Measurements from ENCODE around the gene PTBP1.

PTBP1 gene

GRCh38 chr19:757811-758668 lies 39.2 kb upstream of the PTBP1 start:
- Histone ChIP-seq H3K9ac (ENCODE audit: low read depth, low read length) (no peak overlapping the region), H3K4me3 (ENCODE audit: low read depth, low read length) (no peak overlapping the region), H3K9me3 (ENCODE audit: control insufficient read depth, insufficient read depth, low read length) (no peaks in the 10 kb centered on the region), H3K27me3 (ENCODE audit: control insufficient read depth, insufficient read depth, low read length) (no peaks in the 10 kb centered on the region), H3K36me3 (ENCODE audit: control insufficient read depth, insufficient read depth, low read length) (no peaks in the 10 kb centered on the region), H3K4me1 (ENCODE audit: control insufficient read depth, insufficient read depth, low read length) (no peaks in the 10 kb centered on the region)

GRCh38 chr19:763181-763580 lies 34.1 kb upstream of the PTBP1 start:
- Histone ChIP-seq H3K4me3 (ENCODE audit: low read depth, low read length) (no peak overlapping the region), H3K27me3 (ENCODE audit: control insufficient read depth, insufficient read depth, low read length) (no peaks in the 10 kb centered on the region), H3K36me3 (ENCODE audit: control insufficient read depth, insufficient read depth, low read length) (no peaks in the 10 kb centered on the region), H3K4me1 (ENCODE audit: control insufficient read depth, insufficient read depth, low read length) (no peaks in the 10 kb centered on the region), H3K9me3 (ENCODE audit: control insufficient read depth, insufficient read depth, low read length) (no peaks in the 10 kb centered on the region), H3K9ac (ENCODE audit: low read depth, low read length) (no peak overlapping the region)

GRCh38 chr19:763869-764268 lies 33.4 kb upstream of the PTBP1 start:
- Histone ChIP-seq H3K36me3 (ENCODE audit: control insufficient read depth, insufficient read depth, low read length) (no peaks in the 10 kb centered on the region), H3K9me3 (ENCODE audit: control insufficient read depth, insufficient read depth, low read length) (no peaks in the 10 kb centered on the region), H3K27me3 (ENCODE audit: control insufficient read depth, insufficient read depth, low read length) (no peaks in the 10 kb centered on the region), H3K9ac (ENCODE audit: low read depth, low read length) (no peak overlapping the region), H3K4me1 (ENCODE audit: control insufficient read depth, insufficient read depth, low read length) (no peaks in the 10 kb centered on the region), H3K4me3 (ENCODE audit: low read depth, low read length) (no peak overlapping the region)

GRCh38 chr19:764301-764700 lies 33.0 kb upstream of the PTBP1 start:
- no peaks in the 10 kb centered on the region for H3K36me3 ChIP-seq (ENCODE audit: control insufficient read depth, insufficient read depth, low read length)
- no peaks in the 10 kb centered on the region for H3K9me3 ChIP-seq (ENCODE audit: control insufficient read depth, insufficient read depth, low read length)
- no peak overlapping the region for H3K4me3 ChIP-seq (ENCODE audit: low read depth, low read length)
- H3K9ac ChIP-seq (ENCODE audit: low read depth, low read length), result no peak overlapping the region
- no peaks in the 10 kb centered on the region for H3K27me3 ChIP-seq (ENCODE audit: control insufficient read depth, insufficient read depth, low read length)
- no peaks in the 10 kb centered on the region for H3K4me1 ChIP-seq (ENCODE audit: control insufficient read depth, insufficient read depth, low read length)

GRCh38 chr19:765179-765738 lies 32.0 kb upstream of the PTBP1 start:
- H3K9ac ChIP-seq (ENCODE audit: low read depth, low read length), result no peak overlapping the region
- H3K36me3 ChIP-seq (ENCODE audit: control insufficient read depth, insufficient read depth, low read length), result no peaks in the 10 kb centered on the region
- H3K4me1 ChIP-seq (ENCODE audit: control insufficient read depth, insufficient read depth, low read length), result no peaks in the 10 kb centered on the region
- no peak overlapping the region for H3K4me3 ChIP-seq (ENCODE audit: low read depth, low read length)
- no peaks in the 10 kb centered on the region for H3K27me3 ChIP-seq (ENCODE audit: control insufficient read depth, insufficient read depth, low read length)
- H3K9me3 ChIP-seq (ENCODE audit: control insufficient read depth, insufficient read depth, low read length), result no peaks in the 10 kb centered on the region

GRCh38 chr19:768424-768823 lies 28.8 kb upstream of the PTBP1 start:
- Histone ChIP-seq H3K36me3 (ENCODE audit: control insufficient read depth, insufficient read depth, low read length) (no peaks in the 10 kb centered on the region), H3K9me3 (ENCODE audit: control insufficient read depth, insufficient read depth, low read length) (no peaks in the 10 kb centered on the region), H3K27me3 (ENCODE audit: control insufficient read depth, insufficient read depth, low read length) (no peaks in the 10 kb centered on the region), H3K4me3 (ENCODE audit: low read depth, low read length) (no peak overlapping the region), H3K9ac (ENCODE audit: low read depth, low read length) (no peak overlapping the region), H3K4me1 (ENCODE audit: control insufficient read depth, insufficient read depth, low read length) (no peaks in the 10 kb centered on the region)

GRCh38 chr19:769616-770015 lies 27.6 kb upstream of the PTBP1 start:
- no peaks in the 10 kb centered on the region for H3K4me1 ChIP-seq (ENCODE audit: control insufficient read depth, insufficient read depth, low read length)
- no peaks in the 10 kb centered on the region for H3K36me3 ChIP-seq (ENCODE audit: control insufficient read depth, insufficient read depth, low read length)
- no peak overlapping the region for H3K4me3 ChIP-seq (ENCODE audit: low read depth, low read length)
- H3K9ac ChIP-seq (ENCODE audit: low read depth, low read length), result no peak overlapping the region
- H3K9me3 ChIP-seq (ENCODE audit: control insufficient read depth, insufficient read depth, low read length), result no peaks in the 10 kb centered on the region
- H3K27me3 ChIP-seq (ENCODE audit: control insufficient read depth, insufficient read depth, low read length), result no peaks in the 10 kb centered on the region

GRCh38 chr19:771332-771785 lies 25.9 kb upstream of the PTBP1 start:
- Histone ChIP-seq H3K4me1 (ENCODE audit: control insufficient read depth, insufficient read depth, low read length) (no peaks in the 10 kb centered on the region), H3K27me3 (ENCODE audit: control insufficient read depth, insufficient read depth, low read length) (no peaks in the 10 kb centered on the region)

GRCh38 chr19:772063-772462 lies 25.2 kb upstream of the PTBP1 start:
- no peaks in the 10 kb centered on the region for H3K4me1 ChIP-seq (ENCODE audit: control insufficient read depth, insufficient read depth, low read length)
- no peak overlapping the region for H3K4me3 ChIP-seq (ENCODE audit: low read depth, low read length)
- H3K9ac ChIP-seq (ENCODE audit: low read depth, low read length), result no peak overlapping the region
- no peaks in the 10 kb centered on the region for H3K9me3 ChIP-seq (ENCODE audit: control insufficient read depth, insufficient read depth, low read length)
- H3K27me3 ChIP-seq (ENCODE audit: control insufficient read depth, insufficient read depth, low read length), result no peaks in the 10 kb centered on the region
- H3K36me3 ChIP-seq (ENCODE audit: control insufficient read depth, insufficient read depth, low read length), result no peaks in the 10 kb centered on the region

More at GRCh38 chr19:771332-771785, 25.9 kb upstream of the PTBP1 start:
- Histone ChIP-seq H3K4me3 (ENCODE audit: low read depth, low read length) (no peak overlapping the region), H3K36me3 (ENCODE audit: control insufficient read depth, insufficient read depth, low read length) (no peaks in the 10 kb centered on the region), H3K9me3 (ENCODE audit: control insufficient read depth, insufficient read depth, low read length) (no peaks in the 10 kb centered on the region), H3K9ac (ENCODE audit: low read depth, low read length) (no peak overlapping the region)

GRCh38 chr19:772730-773436 lies 24.4 kb upstream of the PTBP1 start:
- no peaks in the 10 kb centered on the region for H3K36me3 ChIP-seq (ENCODE audit: control insufficient read depth, insufficient read depth, low read length)
- no peak overlapping the region for H3K9ac ChIP-seq (ENCODE audit: low read depth, low read length)
- H3K4me1 ChIP-seq (ENCODE audit: control insufficient read depth, insufficient read depth, low read length), result no peaks in the 10 kb centered on the region
- H3K4me3 ChIP-seq (ENCODE audit: low read depth, low read length), result no peak overlapping the region
- no peaks in the 10 kb centered on the region for H3K27me3 ChIP-seq (ENCODE audit: control insufficient read depth, insufficient read depth, low read length)
- H3K9me3 ChIP-seq (ENCODE audit: control insufficient read depth, insufficient read depth, low read length), result no peaks in the 10 kb centered on the region

GRCh38 chr19:776549-776948 lies 20.7 kb upstream of the PTBP1 start:
- Histone ChIP-seq H3K4me1 (ENCODE audit: control insufficient read depth, insufficient read depth, low read length) (no peaks in the 10 kb centered on the region), H3K4me3 (ENCODE audit: low read depth, low read length) (no peak overlapping the region), H3K9me3 (ENCODE audit: control insufficient read depth, insufficient read depth, low read length) (no peaks in the 10 kb centered on the region), H3K9ac (ENCODE audit: low read depth, low read length) (no peak overlapping the region), H3K27me3 (ENCODE audit: control insufficient read depth, insufficient read depth, low read length) (no peaks in the 10 kb centered on the region), H3K36me3 (ENCODE audit: control insufficient read depth, insufficient read depth, low read length) (no peaks in the 10 kb centered on the region)
